Measurements from ENCODE around the gene STOML2.

Gene STOML2

GRCh38 chr9:35105571-35106342, 2.8 kb upstream of the STOML2 start:
- H3K27ac ChIP-seq: no peak overlapping the region
- TF ChIP-seq CTCF (IDR thresholded peaks at IDR 0.05) (no peak), ZFX (IDR thresholded peaks at IDR 0.05; ENCODE audit: borderline replicate concordance) (no peak)

GRCh38 chr9:35105126-35105525, 2.2 kb upstream of the STOML2 start:
- H3K27ac ChIP-seq: no peak overlapping the region
- TF ChIP-seq ZFX (IDR thresholded peaks at IDR 0.05; ENCODE audit: borderline replicate concordance) (no peak), CTCF (IDR thresholded peaks at IDR 0.05) (no peak)

GRCh38 chr9:35104586-35104985, 1.7 kb upstream of the STOML2 start:
- H3K27ac ChIP-seq: no peak overlapping the region
- TF ChIP-seq CTCF (IDR thresholded peaks at IDR 0.05) (no peak), ZFX (IDR thresholded peaks at IDR 0.05; ENCODE audit: borderline replicate concordance) (no peak)

GRCh38 chr9:35103660-35104191, 795 bp upstream of the STOML2 start:
- no peak for TF ChIP-seq ZFX (IDR thresholded peaks at IDR 0.05; ENCODE audit: borderline replicate concordance)
- no peak for TF ChIP-seq CTCF (IDR thresholded peaks at IDR 0.05)
- H3K27ac ChIP-seq: peak overlapping the region; percentile 76

GRCh38 chr9:35102465-35102768, 514 bp downstream of the STOML2 start:
- no peak for TF ChIP-seq ZFX (IDR thresholded peaks at IDR 0.05; ENCODE audit: borderline replicate concordance)
- no peak for TF ChIP-seq CTCF (IDR thresholded peaks at IDR 0.05)
- peak overlapping the region; percentile 76 for H3K27ac ChIP-seq

- TF ChIP-seq CTCF (IDR thresholded peaks at IDR 0.05): no peak
- no peak for TF ChIP-seq ZFX (IDR thresholded peaks at IDR 0.05; ENCODE audit: borderline replicate concordance)
- 0 out of 2 replicates have a peak overlapping the region, but pooled peaks have one; percentile 95 for H3K27ac ChIP-seq
Measured at GRCh38 chr9:35097573-35097972, 5.4 kb downstream of the STOML2 start.

- TF ChIP-seq ZFX (IDR thresholded peaks at IDR 0.05; ENCODE audit: borderline replicate concordance): no peak
- peak; percentile 97 for TF ChIP-seq CTCF (IDR thresholded peaks at IDR 0.05)
- peak within 1 kb of the TSS; percentile 95 for H3K27ac ChIP-seq
Measured at GRCh38 chr9:35096035-35096849, 6.7 kb downstream of the STOML2 start, which contains the start of gene PIGO. Gene PIGO, minus strand, starts transcription at chr9:35096591. Its CDS starts 1,026 bp downstream, at chr9:35095565.

All from 22Rv1 (cell line).